Body of pancreas (tissue), 4 donors: ENCODE measurements around the gene NOTUM. TPM values are rescaled to one million over a fixed set of nuclear protein-coding genes. Genes with fewer than 3 reads are reported as not detected.
A peak's percentile ranks its signal among the peaks of the same experiment; 100 is the strongest.

Experiments
- ATAC-seq: fragments of 150-250 bp; one replicate; pipeline ENCODE4 v1.9.1; 2016
- DNase-seq, 4 donors: peaks; one replicate each; pipeline ENCODE4 v3.0.0-alpha.2; 2019
- H3K27ac ChIP-seq, 4 donors: fragments of 200-600 bp; sonication (generic); 1 replicate in 3 of 4; 2 replicates in 1 of 4; pipeline versions ENCODE4 v1.5.1 to v1.6.1; 2016 to 2019; ENCODE audit warnings: mild to moderate bottlenecking in 1 of 4, mixed read lengths in 1 of 4, moderate library complexity in 1 of 4
- H3K27me3 ChIP-seq, 2 donors: fragments of 200-600 bp; sonication (generic); one replicate each; pipeline ENCODE4 v1.6.0; 2016; ENCODE audit warnings: mild to moderate bottlenecking in 1 of 2
- H3K36me3 ChIP-seq, 2 donors: fragments of 200-600 bp; sonication (generic); replicated peaks in 1 of 2; 2 replicates each; pipeline ENCODE4 v1.5.1; 2016; ENCODE audit warnings: low read depth in 2 of 2; ENCODE audit not compliant: insufficient read depth in 1 of 2
- H3K4me1 ChIP-seq: fragments of 200-600 bp; sonication (generic); one replicate; pipeline ENCODE4 v1.6.0; 2016
- H3K4me3 ChIP-seq, 2 donors: fragments of 200-600 bp; sonication (generic); 1 replicate in 1 of 2; 2 replicates in 1 of 2; pipeline ENCODE4 v1.5.1; 2016 to 2019
- H3K9me3 ChIP-seq, 3 donors: fragments of 200-600 bp; sonication (generic); 1 replicate in 2 of 3; 2 replicates in 1 of 3; pipeline ENCODE4 v1.5.1; 2016
- POLR2A ChIP-seq, 3 donors: fragments of 450-650 bp; IDR thresholded peaks; one replicate each; pipeline ENCODE4 v1.6.1; 2016; ENCODE audit warnings: antibody characterized with exemption in 3 of 3, mild to moderate bottlenecking in 2 of 3
- WGBS, 2 donors: methylation state at CpG; one replicate each; pipeline ENCODE4 v1.1.5; 2017; 5-methylcytosine and 5-hydroxymethylcytosine counted together
- intact Hi-C: fragments of 100-400 bp; cut with DNase I; formaldehyde crosslinking; loops from one replicate; pipeline ENCODE4 v1.15.1; 2023
- total RNA-seq, 2 donors: library from RNA; depleted of rRNA; stranded (reverse); fragments of >200 nt; gene quantifications; one replicate each; pipeline ENCODE4 v1.1.0, GENCODE V29; 2016
- TF ChIP-seq, protein P1 (sequence below), 7 experiments: fragments of 450-650 bp in 4 of 7; fragments of 200-600 bp in 3 of 7; sonication (generic) in 3 of 7; IDR thresholded peaks; one replicate each; pipeline ENCODE4 v1.5.1; 2016 to 2019; ENCODE audit warnings: antibody characterized with exemption in 7 of 7

The NOTUM gene
- under 1 TPM in 1 of 2 donors, not detected in 1; 0.33 TPM for total RNA-seq

DNA sequence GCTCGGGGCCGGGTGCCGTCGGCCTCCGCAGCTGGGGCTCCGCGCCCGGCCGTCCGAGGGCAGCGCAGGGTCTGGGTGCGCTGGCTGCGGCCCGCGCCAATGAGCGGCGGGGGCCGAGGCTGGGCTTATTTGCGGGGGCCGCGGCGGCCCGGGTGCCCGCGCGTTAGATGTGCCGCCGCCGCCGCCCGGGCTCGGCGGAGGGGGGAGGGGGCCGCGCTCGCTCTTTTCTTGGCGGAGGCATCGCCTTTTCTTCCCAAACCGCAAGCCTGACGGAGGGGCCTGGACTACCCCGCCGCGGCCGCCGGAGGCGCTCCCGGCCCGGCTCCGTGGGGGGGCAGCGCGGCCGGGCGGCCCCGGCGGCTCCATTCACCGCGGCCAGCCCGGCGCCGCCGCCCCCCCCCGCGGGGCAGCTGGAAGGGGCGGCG lies at the start of gene NOTUM:
NOTUM (minus strand) TSS at position 101 of the 425 bp plus-strand sequence. CDS start 278 bp downstream, outside the sequence.
- H3K4me3 ChIP-seq = no peak within 1 kb of the TSS
- WGBS, 2 donors = 1% methylated on average over 49 of the region's 65 CpGs; no CpG with 5 or more reads in 1 of the 2 donors
- H3K9me3 ChIP-seq = no peaks in the 10 kb centered on the region
- TF ChIP-seq, protein P1, sequence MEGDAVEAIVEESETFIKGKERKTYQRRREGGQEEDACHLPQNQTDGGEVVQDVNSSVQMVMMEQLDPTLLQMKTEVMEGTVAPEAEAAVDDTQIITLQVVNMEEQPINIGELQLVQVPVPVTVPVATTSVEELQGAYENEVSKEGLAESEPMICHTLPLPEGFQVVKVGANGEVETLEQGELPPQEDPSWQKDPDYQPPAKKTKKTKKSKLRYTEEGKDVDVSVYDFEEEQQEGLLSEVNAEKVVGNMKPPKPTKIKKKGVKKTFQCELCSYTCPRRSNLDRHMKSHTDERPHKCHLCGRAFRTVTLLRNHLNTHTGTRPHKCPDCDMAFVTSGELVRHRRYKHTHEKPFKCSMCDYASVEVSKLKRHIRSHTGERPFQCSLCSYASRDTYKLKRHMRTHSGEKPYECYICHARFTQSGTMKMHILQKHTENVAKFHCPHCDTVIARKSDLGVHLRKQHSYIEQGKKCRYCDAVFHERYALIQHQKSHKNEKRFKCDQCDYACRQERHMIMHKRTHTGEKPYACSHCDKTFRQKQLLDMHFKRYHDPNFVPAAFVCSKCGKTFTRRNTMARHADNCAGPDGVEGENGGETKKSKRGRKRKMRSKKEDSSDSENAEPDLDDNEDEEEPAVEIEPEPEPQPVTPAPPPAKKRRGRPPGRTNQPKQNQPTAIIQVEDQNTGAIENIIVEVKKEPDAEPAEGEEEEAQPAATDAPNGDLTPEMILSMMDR (IDR thresholded peaks at IDR 0.05) = peak in 3 of 7 experiments; percentile 14 to 44 (median 43)
- no peak for TF ChIP-seq POLR2A (IDR thresholded peaks at IDR 0.05)
- intact Hi-C loops = no loop called here
- H3K36me3 ChIP-seq = no peaks in the 10 kb centered on the region
- H3K27ac ChIP-seq = no peak within 1 kb of the TSS
- DNase-seq (peak in 1 of 4 donors; percentile 34), ATAC-seq (peak; percentile 46)
- H3K4me1 ChIP-seq = peaks cover 24% of the 10 kb centered on the region
- H3K27me3 ChIP-seq = peaks cover 6 to 22% of the 10 kb centered on the region in 2 donors

DNA sequence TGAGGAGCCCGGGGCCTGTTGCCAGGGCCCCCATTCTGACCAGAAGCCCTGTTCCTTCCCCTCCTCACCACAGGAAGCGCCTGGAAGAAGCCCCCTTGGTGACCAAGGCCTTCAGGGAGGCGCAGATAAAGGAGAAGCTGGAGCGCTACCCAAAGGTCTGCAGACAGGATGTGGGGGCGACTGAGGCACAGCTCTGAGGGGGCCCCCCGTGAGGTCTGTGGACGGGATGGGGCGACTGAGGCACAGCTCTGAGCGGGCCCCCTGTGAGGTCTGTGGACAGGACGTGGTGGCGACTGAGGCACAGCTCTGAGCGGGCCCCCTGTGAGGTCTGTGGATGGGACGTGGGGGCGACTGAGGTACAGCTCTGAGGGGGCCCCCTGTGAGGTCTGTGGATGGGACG lies 48.4 kb upstream of the NOTUM start:
- Histone ChIP-seq H3K4me3 (no peak overlapping the region), H3K4me1 (no peaks in the 10 kb centered on the region), H3K27ac (no peak overlapping the region), H3K9me3 (no peaks in the 10 kb centered on the region), H3K27me3 (no peaks in the 10 kb centered on the region), H3K36me3 (no peaks in the 10 kb centered on the region)
- 70 to 86% methylated on average over 12 to 15 of the region's 15 CpGs for WGBS, 2 donors
- DNase-seq = no peak
- no peak for ATAC-seq
- no peak for TF ChIP-seq POLR2A (IDR thresholded peaks at IDR 0.05)
- TF ChIP-seq, protein P1 (IDR thresholded peaks at IDR 0.05) = no peak
- intact Hi-C loops = no loop called here

DNA sequence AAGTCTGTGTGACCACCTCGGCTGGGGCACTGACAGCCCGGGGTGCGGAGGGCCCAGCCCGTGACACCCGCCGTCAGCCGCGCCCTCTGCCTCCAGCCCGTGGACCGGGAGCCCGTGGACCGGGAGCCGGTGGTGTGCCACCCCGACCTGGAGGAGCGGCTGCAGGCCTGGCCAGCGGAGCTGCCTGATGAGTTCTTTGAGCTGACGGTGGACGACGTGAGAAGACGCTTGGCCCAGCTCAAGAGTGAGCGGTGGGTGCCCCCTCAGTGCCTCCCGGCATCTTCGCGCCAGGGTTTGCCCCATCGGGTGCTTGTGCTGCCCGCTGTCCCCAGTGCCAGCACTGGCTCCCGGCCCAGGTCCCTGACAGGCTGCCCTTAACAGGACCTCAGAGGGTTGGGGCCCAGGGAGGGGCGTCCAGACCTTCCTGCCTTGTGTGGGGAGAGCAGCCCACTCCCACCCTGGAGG lies 48.0 kb upstream of the NOTUM start:
- DNase-seq (no peak), ATAC-seq (no peak)
- Histone ChIP-seq H3K9me3 (no peaks in the 10 kb centered on the region), H3K4me3 (no peak overlapping the region), H3K27me3 (no peaks in the 10 kb centered on the region), H3K4me1 (no peaks in the 10 kb centered on the region), H3K27ac (no peak overlapping the region), H3K36me3 (no peaks in the 10 kb centered on the region)
- intact Hi-C loops = no loop called here
- 93 to 100% methylated on average over 5 to 22 of the region's 28 CpGs for WGBS, 2 donors
- TF ChIP-seq, protein P1 (IDR thresholded peaks at IDR 0.05) = no peak
- no peak for TF ChIP-seq POLR2A (IDR thresholded peaks at IDR 0.05)

DNA sequence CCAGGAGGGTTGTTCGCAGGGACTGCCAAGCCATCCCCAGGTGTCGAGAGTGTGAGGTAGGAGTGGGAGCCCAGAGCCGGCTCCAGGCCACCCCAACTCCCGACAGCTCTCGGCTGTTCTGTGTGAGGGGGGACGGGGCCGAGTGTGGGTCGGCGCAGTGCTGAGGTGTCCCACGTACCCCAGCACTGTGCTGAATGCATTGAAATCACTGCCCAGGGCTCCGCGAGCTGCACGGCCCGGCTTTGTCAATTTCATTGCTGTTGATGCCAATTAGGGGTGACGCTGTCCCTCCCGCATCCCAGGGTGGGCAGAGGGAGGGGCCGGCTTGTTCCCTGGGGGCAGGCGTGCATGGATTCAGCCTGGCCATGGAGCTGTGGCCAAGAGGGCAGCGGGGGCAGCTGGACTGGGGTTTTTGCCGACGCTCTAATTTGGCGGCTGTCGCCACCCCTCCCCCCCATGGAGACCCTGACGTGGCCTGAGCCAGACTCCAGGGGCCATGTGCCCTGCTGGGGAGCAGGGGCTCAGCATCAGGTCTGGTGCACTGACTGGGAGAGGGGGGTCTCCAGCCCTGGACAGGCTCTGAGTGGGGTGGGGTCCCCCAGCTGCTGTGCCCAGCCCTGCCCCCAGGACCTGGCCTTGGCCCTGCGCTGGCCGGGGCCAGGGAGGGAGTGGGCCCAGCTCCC lies 47.4 kb upstream of the NOTUM start:
- ATAC-seq (no peak), DNase-seq (no peak)
- TF ChIP-seq, protein P1 (IDR thresholded peaks at IDR 0.05) = no peak
- TF ChIP-seq POLR2A (IDR thresholded peaks at IDR 0.05) = no peak
- Histone ChIP-seq H3K4me3 (no peak overlapping the region), H3K9me3 (no peaks in the 10 kb centered on the region), H3K27ac (no peak overlapping the region), H3K4me1 (no peaks in the 10 kb centered on the region), H3K36me3 (no peaks in the 10 kb centered on the region), H3K27me3 (no peaks in the 10 kb centered on the region)
- WGBS, 2 donors = 82 to 94% methylated on average over 15 to 25 of the region's 26 CpGs
- intact Hi-C loops = no loop called here
